GM11168 (cell line): ENCODE measurements around the gene RXRA.
"Not testable (repeated sequence)": the region's sequence is repeated elsewhere in the genome, so short reads cannot be mapped to it uniquely, and the experiment has no call there.

ENCODE experiments used
- in situ Hi-C: fragments of 300-500 bp; cut with MboI; formaldehyde crosslinking; loops from one replicate; pipeline ENCODE4 v1.12.0; 2022; ENCODE audit warnings: low sequenced_read_pairs; ENCODE audit not compliant: unreplicated experiment

Gene RXRA

DNA sequence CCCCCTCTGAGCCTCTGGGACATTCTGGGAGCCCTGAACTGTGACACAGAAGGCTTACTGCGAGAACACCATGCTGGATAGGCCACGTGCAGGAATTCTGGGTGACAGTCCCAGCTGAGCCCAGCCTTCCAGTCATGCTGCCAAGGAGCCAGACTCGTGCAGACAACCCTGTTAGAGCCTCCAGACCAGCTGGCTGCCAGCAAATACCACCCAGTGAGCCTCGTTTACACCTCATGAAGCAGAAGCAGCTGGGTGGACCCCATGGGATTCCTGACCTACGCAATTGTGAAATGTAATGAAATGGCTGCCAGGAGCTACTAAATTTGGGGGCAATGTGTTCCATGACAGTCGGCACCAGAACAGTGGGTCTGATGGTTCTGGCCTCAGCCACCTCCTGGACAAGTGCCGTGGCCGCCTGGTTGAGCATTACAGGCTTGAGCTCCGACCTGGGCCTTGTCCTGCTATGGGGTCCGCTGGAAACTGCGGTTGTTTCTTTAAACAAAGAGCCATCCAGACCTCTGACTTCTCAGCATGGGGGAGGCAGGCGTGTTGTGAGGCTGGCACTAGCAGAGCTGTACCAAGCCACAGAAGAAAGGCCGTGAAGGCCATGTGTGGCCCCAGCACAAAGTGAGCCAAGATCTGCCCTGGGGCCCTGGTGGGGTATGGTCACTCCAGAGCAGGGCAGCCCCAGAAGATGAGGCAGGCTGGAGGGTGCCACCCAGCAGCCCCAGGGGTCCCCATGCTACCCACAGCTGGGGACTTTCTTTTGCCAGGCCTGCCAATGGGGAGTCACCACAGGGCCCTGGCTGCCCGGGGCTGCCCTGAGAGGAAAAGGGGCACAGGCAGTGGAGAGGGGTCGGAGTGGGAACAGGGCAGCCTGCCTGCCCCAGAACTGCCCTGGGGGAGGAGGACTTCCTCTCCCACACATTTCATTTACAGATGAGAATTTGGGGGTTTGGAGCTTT lies 19.3 kb upstream of the RXRA start:
- in situ Hi-C loops: no loop called here

GRCh38 chr9:134307674-134308638 lies 18.3 kb upstream of the RXRA start:
- in situ Hi-C loops: no loop called here

DNA sequence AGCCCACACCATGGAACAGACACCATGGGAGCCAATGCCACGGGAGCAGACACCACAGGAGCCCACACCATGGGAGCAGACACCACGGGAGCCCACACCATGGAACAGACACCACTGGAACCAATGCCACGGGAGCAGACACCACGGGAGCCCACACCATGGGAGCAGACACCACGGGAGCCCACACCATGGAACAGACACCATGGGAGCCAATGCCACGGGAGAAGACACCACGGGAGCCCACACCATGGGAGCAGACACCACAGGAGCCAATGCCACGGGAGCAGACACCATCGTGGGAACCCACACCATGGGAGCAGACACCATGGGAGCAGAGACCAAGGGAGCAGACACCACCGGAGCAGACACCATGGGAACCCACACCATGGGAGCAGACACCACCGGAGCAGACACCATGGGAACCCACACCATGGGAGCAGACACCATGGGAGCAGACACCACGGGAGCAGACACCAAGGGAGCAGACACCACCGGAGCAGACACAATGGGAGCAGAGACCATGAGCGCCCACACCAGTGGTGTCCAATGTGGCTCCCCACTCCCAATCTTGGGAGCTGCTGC lies 17.5 kb upstream of the RXRA start:
- in situ Hi-C loops: not testable (repeated sequence)

DNA sequence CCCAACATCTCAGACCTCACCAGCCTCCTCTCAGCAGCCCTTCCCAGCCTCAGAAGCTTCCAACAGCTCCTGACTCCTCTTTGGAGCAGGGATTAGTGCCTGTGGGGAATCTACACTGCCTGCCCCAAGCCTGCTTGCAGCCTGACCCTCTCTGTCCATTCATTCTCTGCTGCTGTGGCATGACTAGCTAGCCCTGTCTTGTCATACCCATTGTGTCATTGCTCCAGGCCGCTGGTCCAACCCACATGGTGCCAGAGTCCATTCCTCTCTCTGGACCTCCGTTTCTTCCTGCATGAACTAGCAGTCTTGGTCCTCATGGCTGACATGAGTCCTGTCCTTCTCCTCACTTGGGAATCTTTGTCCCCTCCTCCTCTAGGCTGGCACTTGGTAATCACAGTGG lies 12.8 kb upstream of the RXRA start:
- in situ Hi-C loops: no loop called here

DNA sequence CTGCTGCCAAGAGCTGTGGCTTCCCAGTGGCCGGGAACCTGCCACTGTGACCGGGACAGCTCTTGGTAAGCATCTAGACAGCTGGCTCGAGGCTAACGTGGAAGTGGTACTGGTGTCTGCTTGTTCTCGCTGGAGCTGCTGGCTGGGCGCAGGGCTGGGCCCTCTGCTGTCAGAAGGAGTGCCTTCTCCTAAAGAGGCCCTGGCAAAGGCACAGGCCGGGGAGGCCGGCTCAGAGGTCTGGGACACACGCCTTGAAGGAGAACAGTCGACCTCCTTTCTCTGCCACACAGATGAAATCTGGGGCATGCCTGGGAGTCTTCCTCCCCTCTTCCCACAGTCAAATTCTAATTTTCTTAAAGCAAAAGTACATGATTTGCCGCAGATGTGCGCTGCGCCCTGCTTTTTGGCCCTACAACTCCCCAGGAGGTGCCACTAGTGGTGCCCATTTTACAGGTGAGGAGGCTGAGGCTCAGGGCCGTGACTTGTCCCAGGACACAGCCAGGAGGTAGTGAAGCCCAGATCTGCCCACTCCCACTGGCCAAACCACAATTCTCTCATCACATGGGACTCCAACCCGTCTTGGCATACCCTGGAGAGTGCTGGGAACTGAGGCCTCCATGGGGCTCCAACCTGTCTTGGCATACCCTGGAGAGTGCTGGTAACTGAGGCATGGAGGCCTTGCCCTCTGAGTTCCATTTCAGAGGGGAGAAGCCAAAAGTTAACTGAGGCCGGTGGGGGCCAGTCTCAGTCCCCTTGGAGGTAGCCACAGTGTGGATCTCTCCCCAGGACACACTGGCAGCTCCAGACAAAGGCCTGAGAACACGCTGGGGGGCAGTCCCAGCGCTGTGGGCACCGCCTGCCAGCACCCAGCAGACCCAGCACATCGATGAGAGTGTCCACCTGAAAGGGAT lies 12.0 kb upstream of the RXRA start:
- in situ Hi-C loops: no loop called here

DNA sequence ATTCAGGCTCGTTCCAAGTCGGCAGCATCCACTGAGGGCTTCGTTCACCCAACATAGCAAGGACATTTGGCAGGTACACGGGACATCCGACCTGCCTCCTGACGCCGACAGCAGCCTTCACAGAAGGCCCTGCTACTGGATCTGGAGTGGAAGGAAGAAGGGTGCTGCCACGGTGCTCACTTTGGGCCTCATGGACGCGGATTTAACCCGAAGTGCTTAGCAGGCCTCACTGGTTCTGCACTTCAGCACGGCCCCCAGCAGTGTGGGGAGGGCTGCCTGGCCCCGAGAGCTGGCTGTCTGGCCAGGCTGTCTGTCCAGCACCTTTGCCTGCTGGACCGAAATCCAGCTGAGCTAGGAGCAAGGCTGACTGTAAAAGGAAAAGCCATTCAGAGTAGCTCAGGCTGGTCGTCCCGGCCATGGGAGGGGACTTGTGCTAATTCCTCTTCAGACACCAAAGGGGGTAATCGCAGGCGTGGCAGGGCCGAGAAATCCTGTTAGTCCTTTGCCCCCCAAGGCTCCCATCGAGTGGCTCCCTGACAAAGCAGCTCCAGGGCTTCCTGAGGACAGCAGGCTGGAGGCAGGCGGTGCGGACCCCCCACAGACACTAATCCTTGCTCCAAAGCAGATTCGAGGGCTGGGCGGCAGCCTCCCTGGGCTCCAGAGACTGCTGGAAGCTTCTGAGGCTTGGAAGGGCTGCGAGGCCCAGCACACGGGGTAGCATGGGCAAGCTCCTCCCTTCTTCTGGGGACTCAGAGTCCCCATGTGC lies 11.1 kb upstream of the RXRA start:
- in situ Hi-C loops: no loop called here

DNA sequence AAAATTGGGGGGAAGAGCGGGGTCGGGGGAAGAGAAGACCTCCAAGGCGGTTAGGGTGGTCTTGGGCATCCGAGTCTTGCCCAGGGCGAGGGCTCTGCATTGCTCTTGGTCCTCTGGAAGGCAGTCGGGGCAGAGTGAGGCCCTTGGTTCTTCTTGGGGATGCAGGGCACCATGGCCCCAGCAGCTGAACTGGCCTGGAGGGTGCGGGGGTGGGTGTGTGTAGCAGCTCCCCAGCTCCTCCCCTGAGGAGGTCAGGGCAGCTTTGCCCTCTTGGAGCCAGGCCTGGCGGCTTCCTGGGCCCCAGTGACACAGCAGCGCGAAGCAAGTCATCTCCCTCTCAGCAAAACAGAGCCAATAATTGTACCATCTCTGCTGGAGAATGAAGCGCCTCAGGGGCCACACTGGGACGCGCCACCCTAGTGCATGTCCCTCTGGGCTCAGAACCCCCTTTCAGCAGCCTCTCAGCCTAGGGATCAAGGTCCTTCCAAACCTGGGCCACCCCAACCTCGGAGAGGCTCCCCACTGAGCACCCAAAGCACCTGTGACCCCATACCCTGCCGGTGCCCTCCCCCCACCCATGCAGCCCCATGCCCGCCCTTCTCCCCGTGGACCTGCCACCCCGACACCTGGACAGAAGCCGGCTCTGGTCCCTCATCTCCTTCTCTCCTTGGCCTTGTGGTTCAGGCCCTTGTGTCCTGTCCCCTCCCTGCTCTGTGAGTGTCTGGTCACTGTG lies 10.4 kb upstream of the RXRA start:
- in situ Hi-C loops: no loop called here

DNA sequence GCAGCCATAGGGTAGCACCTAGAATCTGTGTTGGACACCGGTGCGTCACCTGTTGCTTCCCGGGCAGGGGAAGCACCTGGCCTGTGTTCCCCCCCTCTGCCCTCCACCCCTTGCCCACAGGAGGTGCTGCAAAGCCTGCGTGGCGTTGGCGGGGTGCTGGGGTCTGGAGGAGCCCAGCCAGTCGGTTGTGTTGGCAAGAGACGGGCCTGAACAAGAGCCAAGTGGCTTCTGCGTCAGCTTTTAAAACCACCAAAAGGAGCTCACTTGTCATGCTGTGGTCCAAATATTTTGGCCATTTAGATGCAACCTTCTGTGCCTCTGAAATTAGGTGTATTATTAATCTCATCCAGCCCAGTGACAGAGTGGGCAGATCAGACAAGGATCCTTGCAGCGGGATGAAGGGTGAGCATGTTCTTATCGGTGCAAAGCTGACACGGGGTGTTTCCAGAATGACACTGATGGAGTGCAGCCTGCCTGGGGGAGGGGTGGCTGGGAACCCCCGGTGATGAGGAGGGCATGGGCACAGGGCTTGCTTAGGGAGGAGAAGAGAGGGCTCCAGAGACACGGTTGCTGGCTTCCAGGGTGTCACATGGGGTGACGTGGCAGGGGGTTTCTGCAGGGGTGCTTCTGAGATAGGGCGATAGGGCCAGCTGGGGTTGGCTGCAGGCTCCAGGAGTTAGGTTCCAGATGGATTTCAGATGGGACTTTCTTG lies 9.7 kb upstream of the RXRA start:
- in situ Hi-C loops: no loop called here

DNA sequence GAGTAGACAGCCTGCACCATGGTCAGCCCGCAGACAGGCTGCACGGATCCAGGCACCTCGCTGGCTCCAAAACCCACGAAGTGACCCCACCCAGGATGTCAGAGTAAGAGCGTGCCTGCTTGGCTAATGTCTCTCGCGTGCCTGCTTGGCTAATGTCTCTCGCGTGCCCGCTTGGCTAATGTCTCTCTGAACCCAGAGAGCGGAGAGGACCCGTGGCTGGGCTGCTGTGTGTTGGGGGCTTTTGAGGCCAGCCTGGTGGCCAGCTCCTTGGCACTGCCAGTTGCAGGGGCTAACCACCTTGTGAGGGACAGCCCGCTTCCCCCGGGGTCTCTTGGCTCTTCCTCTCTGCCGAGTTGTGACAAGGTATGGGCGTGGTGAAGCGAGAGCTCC lies 8.9 kb upstream of the RXRA start:
- in situ Hi-C loops: no loop called here

DNA sequence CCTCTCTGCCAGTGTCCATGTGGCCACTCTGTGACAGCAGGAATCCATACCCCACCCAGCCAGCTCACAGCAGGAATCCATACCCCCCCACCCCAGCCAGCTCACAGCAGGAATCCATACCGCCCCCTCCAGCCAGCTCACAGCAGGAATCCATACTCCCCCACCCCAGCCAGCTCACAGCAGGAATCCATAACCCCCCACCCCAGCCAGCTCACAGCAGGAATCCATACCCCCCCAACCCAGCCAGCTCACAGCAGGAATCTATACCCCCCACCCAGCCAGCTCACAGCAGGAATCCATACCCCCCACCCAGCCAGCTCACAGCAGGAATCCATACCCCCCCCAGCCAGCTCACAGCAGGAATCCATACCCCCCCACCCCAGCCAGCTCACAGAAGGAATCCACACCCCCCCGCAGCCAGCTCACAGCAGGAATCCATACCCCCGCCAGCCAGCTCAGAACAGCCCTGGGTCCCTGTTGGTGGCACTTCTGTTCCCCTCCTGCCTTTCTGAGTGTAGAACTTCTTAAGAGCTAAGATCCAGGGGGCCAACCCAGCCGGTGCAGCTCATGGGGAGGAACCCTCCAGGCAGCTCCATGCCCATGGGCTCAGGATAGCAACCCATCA lies 8.4 kb upstream of the RXRA start:
- in situ Hi-C loops: no loop called here

DNA sequence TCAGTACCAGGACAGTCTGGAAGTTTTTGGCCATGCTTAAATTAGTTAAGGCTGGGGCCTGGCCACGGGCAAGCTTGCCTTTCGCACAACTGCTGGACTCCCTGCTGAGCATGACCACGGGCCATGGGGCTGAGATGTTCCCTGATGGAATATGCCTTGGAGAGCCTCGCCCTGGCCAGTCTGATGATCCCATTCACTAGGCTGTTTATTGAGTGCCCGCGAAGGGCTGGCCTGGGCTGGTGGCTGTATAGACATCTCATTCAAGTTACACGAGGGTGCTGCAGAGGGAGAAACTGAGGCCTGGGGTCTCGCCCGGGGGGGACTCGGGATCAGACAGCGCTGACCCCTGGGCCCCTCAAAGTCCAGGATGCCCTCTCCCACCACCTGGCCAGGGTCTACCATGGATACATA lies 7.8 kb upstream of the RXRA start:
- in situ Hi-C loops: no loop called here

DNA sequence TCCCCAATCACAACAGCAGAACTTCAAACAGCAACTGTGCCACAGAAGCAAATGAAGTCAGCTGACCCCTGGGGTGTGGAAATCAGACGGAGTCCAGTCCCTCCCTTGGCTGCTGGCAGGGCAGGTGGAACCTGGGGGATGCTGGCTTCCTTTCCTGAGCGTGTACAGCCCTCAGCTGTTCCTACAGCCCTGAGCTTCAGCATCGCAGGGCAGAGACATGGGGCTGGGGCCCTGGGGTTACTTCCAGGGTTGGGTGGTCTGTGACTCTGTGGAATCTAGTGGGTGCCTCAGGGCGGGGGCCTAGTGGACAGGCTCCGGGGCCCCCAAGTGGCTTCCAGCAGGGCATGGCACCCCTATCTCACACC lies 7.3 kb upstream of the RXRA start:
- in situ Hi-C loops: no loop called here

- in situ Hi-C loops: no loop called here
Observed at GRCh38 chr9:134319306-134320125, 6.7 kb upstream of the RXRA start.

DNA sequence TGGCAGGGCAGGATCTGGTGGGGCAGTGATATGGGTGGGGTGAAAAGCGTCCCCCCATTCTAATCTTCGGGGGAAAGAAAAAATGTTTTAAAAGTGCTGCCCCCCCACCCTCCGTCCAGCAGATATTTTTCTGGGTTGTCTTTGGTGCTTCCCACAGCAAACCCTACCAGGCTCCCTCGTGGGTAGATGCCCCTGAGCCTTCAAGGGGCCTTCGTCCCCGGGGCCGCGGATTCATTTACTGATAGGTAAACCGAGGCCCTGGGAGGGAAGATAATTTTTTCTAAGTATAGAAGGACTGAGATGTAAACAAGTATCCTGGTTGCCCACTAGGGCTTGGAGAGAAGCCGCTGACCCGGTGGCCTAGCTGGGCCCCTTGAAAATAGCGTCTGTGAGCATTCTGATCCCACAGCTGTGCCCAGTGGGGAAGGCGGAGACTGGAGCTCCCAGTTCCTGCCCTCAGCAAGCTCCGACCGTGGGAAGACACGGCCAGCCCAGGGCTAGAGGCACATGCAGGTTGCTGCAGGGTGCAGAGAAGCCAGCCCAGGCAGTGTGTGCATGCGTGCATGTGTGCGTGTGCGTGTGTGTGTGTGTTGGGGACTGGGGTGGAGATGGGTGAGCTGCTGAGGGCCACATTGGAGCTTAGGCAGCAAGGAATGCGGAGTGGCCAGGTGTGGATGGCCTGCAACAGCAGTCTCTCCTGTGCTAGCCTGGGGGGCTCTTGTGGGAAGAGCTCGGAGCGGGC lies 6.0 kb upstream of the RXRA start:
- in situ Hi-C loops: no loop called here

GRCh38 chr9:134320868-134321471 lies 5.3 kb upstream of the RXRA start:
- in situ Hi-C loops: no loop called here
